IPS-20b (cell line): ENCODE measurements around the gene RCL1.

ENCODE experiments used
- H3K27ac ChIP-seq: one replicate; pipeline ENCODE4 v1.5.1; 2013; ENCODE audit warnings: low read length
- H3K27me3 ChIP-seq: 2 replicates; pipeline ENCODE4 v1.6.1; 2013; ENCODE audit warnings: mild to moderate bottlenecking, low read length, inconsistent platforms; ENCODE audit not compliant: insufficient read depth
- H3K36me3 ChIP-seq: 2 replicates; pipeline ENCODE4 v1.6.1; 2013; ENCODE audit warnings: low read depth, mild to moderate bottlenecking, inconsistent platforms, low read length, moderate library complexity; ENCODE audit not compliant: insufficient read depth
- H3K4me1 ChIP-seq: 2 replicates; pipeline ENCODE4 v1.6.1; 2013; ENCODE audit warnings: mild to moderate bottlenecking, control low read depth, inconsistent platforms, low read length, moderate library complexity; ENCODE audit not compliant: insufficient read depth
- H3K4me3 ChIP-seq: 2 replicates; pipeline ENCODE4 v1.5.1; 2013; ENCODE audit warnings: mild to moderate bottlenecking, low read length, inconsistent platforms
- H3K9ac ChIP-seq: 2 replicates; pipeline ENCODE4 v1.6.1; 2013; ENCODE audit warnings: low read depth, mild to moderate bottlenecking, inconsistent platforms, low read length, moderate library complexity
- H3K9me3 ChIP-seq: 2 replicates; pipeline ENCODE4 v1.6.1; 2013; ENCODE audit warnings: mild to moderate bottlenecking, low read depth, low read length, inconsistent platforms; ENCODE audit not compliant: insufficient read depth

RCL1 gene

DNA sequence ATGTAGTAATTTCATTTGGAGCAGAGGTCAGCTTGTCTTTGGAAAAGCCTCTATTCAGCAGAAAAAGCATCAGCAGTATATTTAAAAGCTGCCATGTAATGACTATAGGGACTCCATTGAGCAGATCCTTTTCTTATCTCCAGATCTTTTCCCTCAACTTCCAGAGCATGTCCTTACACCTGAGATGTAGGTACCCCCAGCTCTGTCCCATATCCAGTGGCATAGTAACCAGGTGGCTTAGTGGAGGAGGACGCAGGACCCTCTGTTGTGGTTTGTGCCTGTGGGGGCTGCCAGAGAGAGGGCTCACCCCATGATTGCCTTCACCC, 61.5 kb downstream of the RCL1 start:
- no peaks in the 10 kb centered on the region for H3K9me3 ChIP-seq
- H3K9ac ChIP-seq, result no peak overlapping the region
- H3K27ac ChIP-seq, result no peak overlapping the region
- no peaks in the 10 kb centered on the region for H3K27me3 ChIP-seq
- no peak overlapping the region for H3K4me3 ChIP-seq
- H3K4me1 ChIP-seq, result no peaks in the 10 kb centered on the region
- H3K36me3 ChIP-seq, result peaks cover 82% of the 10 kb centered on the region

GRCh38 chr9:4855841-4856240, 63.1 kb downstream of the RCL1 start:
- H3K27me3 ChIP-seq, result no peaks in the 10 kb centered on the region
- H3K9ac ChIP-seq, result no peak overlapping the region
- no peaks in the 10 kb centered on the region for H3K9me3 ChIP-seq
- no peak overlapping the region for H3K27ac ChIP-seq
- no peak overlapping the region for H3K4me3 ChIP-seq
- no peaks in the 10 kb centered on the region for H3K4me1 ChIP-seq
- peaks cover 82% of the 10 kb centered on the region for H3K36me3 ChIP-seq

DNA sequence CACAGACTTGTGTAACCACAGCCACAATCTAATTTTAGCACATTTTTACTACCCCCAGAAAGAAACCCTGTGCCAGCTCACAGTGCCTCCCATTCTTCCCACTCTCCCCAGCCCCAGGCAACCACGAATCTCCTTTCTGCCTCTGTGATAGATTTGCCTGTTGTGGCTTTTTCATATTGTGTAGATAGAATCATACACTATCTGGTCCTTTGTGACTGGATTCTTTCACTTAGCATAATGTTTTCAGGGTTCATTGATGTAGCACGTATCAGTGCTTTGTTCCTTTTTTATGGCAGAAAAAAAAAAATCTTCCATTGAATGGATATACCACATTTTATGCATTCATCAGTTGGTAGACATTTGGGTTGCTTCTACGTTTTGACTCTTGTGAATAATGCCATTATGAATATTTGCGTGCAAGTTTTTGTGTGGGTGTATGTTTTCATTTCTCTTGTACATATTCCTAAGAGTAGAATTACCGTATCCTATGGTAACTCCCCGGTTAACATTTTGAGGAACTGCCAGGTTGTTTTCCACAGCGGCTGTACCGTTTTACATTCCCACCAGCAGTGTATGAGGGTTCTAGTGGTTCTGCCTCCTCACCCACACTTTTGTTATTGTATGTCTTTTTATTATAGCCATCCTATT, 64.5 kb downstream of the RCL1 start:
- Histone ChIP-seq H3K27me3 (no peaks in the 10 kb centered on the region), H3K4me1 (no peaks in the 10 kb centered on the region), H3K36me3 (peaks cover 83% of the 10 kb centered on the region), H3K9me3 (no peaks in the 10 kb centered on the region), H3K4me3 (no peak overlapping the region), H3K9ac (no peak overlapping the region), H3K27ac (no peak overlapping the region)

DNA sequence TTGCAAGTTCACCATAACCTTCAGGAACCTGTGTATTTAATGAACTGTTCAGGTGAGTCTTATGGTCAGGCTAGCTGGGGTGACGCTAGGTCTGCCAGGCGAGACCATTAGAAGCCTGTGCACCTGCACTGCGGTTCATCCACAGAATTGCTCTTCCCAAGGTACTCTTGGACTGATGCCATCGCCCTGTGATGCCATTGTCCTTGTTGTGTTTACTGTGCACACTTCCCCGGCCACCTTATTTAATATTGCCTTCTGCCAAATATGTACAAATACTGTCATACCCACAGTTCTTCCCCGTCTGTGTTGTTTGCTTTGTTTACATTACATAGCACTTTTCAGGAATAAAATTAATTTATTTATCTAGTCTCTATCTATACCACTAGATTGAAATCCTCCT, 66.3 kb downstream of the RCL1 start:
- H3K9me3 ChIP-seq, result no peaks in the 10 kb centered on the region
- no peak overlapping the region for H3K27ac ChIP-seq
- no peak overlapping the region for H3K4me3 ChIP-seq
- no peaks in the 10 kb centered on the region for H3K27me3 ChIP-seq
- peaks cover 66% of the 10 kb centered on the region for H3K36me3 ChIP-seq
- H3K4me1 ChIP-seq, result no peaks in the 10 kb centered on the region
- H3K9ac ChIP-seq, result no peak overlapping the region

- Histone ChIP-seq H3K36me3 (peaks cover 61% of the 10 kb centered on the region), H3K27ac (no peak overlapping the region), H3K27me3 (no peaks in the 10 kb centered on the region), H3K4me3 (no peak overlapping the region), H3K9me3 (no peaks in the 10 kb centered on the region), H3K9ac (no peak overlapping the region), H3K4me1 (no peaks in the 10 kb centered on the region)
Measured at GRCh38 chr9:4860383-4860782, 67.6 kb downstream of the RCL1 start.

- H3K4me3 ChIP-seq, result no peak overlapping the region
- no peaks in the 10 kb centered on the region for H3K9me3 ChIP-seq
- no peaks in the 10 kb centered on the region for H3K27me3 ChIP-seq
- no peak overlapping the region for H3K27ac ChIP-seq
- no peak overlapping the region for H3K9ac ChIP-seq
- H3K36me3 ChIP-seq, result peaks cover 57% of the 10 kb centered on the region
- no peaks in the 10 kb centered on the region for H3K4me1 ChIP-seq
Measured at GRCh38 chr9:4861145-4861544, 68.4 kb downstream of the RCL1 start.

DNA sequence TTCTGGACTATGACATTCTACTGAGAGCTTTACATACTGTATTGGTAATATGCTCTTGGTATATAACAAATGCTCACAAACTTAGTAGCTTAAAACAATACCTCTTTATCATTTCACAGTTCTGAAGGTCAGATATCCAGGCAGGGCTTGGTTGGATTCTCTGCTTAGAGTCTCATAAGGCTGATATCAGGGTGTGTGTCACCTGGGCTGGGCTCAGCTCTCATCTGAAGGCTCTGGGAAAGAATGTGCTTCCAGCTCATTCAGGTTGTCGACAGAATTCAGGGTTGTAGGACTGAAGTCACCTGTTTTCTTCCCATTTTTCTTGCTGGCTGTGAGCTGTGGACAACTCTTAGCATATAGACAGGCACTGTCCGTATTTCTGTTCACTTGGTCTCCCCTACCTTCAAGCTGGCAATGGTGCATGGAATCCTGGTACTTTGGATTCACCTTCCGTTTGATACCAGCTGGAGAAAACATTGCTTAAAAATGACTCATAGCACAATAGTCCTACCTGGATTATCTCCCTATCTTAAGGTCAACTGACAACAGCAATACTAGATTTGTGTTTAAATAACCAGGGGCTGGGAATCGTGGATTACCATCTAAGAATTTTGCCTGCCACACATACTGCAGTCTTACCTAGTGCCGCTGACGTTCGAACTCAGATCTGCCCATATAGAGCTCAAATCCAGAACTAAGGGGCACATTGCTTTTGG, 69.2 kb downstream of the RCL1 start:
- no peak overlapping the region for H3K4me3 ChIP-seq
- H3K9me3 ChIP-seq, result no peaks in the 10 kb centered on the region
- H3K4me1 ChIP-seq, result no peaks in the 10 kb centered on the region
- peaks cover 49% of the 10 kb centered on the region for H3K36me3 ChIP-seq
- no peak overlapping the region for H3K27ac ChIP-seq
- H3K27me3 ChIP-seq, result no peaks in the 10 kb centered on the region
- no peak overlapping the region for H3K9ac ChIP-seq

DNA sequence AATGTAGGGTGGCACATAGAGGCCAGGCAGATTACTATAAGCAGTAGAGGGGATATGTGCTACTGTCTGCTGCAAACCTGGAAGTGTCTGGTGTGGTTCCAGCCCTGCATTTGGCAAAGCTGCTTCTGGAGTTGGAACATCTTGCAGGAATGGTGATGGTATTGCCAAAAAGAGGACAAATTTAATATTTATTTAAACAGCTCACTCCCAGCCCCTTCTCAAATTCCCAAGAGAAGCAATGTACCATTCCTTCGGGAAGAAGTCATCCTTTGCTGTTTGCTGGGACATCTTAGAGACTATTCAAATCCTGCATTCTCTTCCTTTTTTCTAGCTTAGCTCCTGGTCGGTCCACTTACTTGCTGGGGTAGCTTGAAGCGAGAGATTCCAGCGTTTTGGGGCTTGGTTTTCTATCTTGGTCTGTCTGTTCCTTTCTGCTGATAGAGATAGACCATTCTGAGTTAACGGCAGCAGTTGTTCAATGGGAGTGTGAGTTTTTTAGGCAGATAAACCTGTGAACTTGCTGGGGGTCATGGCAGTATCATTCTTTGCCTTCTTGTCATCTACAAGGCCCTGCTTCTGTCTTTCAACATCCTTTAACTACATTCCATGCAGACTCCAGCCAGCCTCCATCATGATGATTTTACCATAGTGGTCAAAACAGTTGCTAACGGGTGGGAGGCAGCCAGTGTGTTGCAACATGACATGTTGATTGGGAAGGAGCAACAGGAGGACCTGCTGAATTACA, 69.9 kb downstream of the RCL1 start:
- H3K27me3 ChIP-seq, result no peaks in the 10 kb centered on the region
- no peaks in the 10 kb centered on the region for H3K9me3 ChIP-seq
- no peak overlapping the region for H3K27ac ChIP-seq
- H3K4me3 ChIP-seq, result no peak overlapping the region
- no peaks in the 10 kb centered on the region for H3K4me1 ChIP-seq
- peaks cover 42% of the 10 kb centered on the region for H3K36me3 ChIP-seq
- no peak overlapping the region for H3K9ac ChIP-seq

- H3K36me3 ChIP-seq, result peaks cover 31% of the 10 kb centered on the region
- no peaks in the 10 kb centered on the region for H3K9me3 ChIP-seq
- H3K4me1 ChIP-seq, result no peaks in the 10 kb centered on the region
- H3K4me3 ChIP-seq, result no peak overlapping the region
- no peak overlapping the region for H3K27ac ChIP-seq
- no peaks in the 10 kb centered on the region for H3K27me3 ChIP-seq
- no peak overlapping the region for H3K9ac ChIP-seq
Measured at GRCh38 chr9:4864234-4864661, 71.5 kb downstream of the RCL1 start.

GRCh38 chr9:4864698-4865097, 72.0 kb downstream of the RCL1 start:
- no peak overlapping the region for H3K9ac ChIP-seq
- no peaks in the 10 kb centered on the region for H3K4me1 ChIP-seq
- H3K36me3 ChIP-seq, result peaks cover 27% of the 10 kb centered on the region
- H3K9me3 ChIP-seq, result no peaks in the 10 kb centered on the region
- H3K4me3 ChIP-seq, result no peak overlapping the region
- H3K27ac ChIP-seq, result no peak overlapping the region
- H3K27me3 ChIP-seq, result no peaks in the 10 kb centered on the region

DNA sequence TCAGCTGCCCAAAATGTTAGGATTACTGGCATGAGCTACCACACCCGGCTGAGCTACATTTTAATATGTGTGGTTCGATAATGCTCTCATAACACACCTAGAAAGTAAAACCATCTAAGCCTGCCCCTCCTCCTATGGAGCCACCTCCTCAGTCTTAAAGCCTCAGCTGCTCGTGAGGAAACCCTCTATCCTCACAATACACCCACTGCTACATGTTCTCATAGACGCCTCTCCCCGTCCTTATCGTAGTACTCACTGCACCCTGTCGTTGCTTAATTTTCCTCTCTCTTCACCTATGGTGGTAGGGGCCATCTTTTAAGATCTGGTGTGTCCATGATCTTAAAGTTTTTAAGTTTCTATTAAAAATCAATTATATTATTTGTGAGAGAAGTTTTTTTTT, 72.9 kb downstream of the RCL1 start:
- H3K9ac ChIP-seq, result no peak overlapping the region

More for the DNA sequence above, 72.9 kb downstream of the RCL1 start:
- Histone ChIP-seq H3K4me3 (no peak overlapping the region), H3K36me3 (peaks cover 17% of the 10 kb centered on the region), H3K27me3 (no peaks in the 10 kb centered on the region), H3K27ac (no peak overlapping the region), H3K4me1 (no peaks in the 10 kb centered on the region), H3K9me3 (no peaks in the 10 kb centered on the region)
